ENCODE measurements around the gene TREH. TPM values are rescaled to one million over a fixed set of nuclear protein-coding genes. Genes with fewer than 3 reads are reported as not detected.

The TREH gene
- total and polyA plus RNA-seq, 8 donors, result 0.45 to 2.2 (median 1.1) TPM; not detected in 4

- Histone ChIP-seq H3K9me3 (no peaks in the 10 kb centered on the region), H3K4me1 (peaks cover 19 to 54% (median 40%) of the 10 kb centered on the region in 4 donors), H3K36me3 (peaks cover 14 to 83% (median 60%) of the 10 kb centered on the region in 4 donors), H3K27me3 (no peaks in the 10 kb centered on the region), H3K4me3 (no peak overlapping the region), H3K27ac (peak overlapping the region in 1 of 5 donors; percentile 9)
- TF ChIP-seq POLR2A (IDR thresholded peaks at IDR 0.05), result no peak
- TF ChIP-seq POLR2AphosphoS5 (IDR thresholded peaks at IDR 0.05), result no peak
- TF ChIP-seq EP300 (IDR thresholded peaks at IDR 0.05), result no peak
- DNase-seq, result no peak
- intact Hi-C loops (cut with DNase I; ENCODE audit: low total_unique reads), result no loop called here
- WGBS, 5 donors, result 86 to 95% (median 93%) methylated on average over 6 of the region's 6 CpGs
Observed at GRCh38 chr11:118638726-118639125, 40.7 kb downstream of the TREH start.

GRCh38 chr11:118636569-118637290 is 42.7 kb downstream of the TREH start:
- peaks cover 22 to 60% (median 45%) of the 10 kb centered on the region in 4 donors for H3K4me1 ChIP-seq
- intact Hi-C loops (cut with DNase I; ENCODE audit: low total_unique reads), result no loop called here
- peaks cover 19 to 79% (median 50%) of the 10 kb centered on the region in 4 donors for H3K36me3 ChIP-seq
- H3K27ac ChIP-seq, result no peak overlapping the region
- WGBS, 5 donors, result 75 to 85% (median 81%) methylated on average over 8 of the region's 8 CpGs
- H3K9me3 ChIP-seq, result no peaks in the 10 kb centered on the region
- no peak for DNase-seq
- no peak overlapping the region for H3K4me3 ChIP-seq
- no peaks in the 10 kb centered on the region for H3K27me3 ChIP-seq
- no peak for TF ChIP-seq POLR2A (IDR thresholded peaks at IDR 0.05)
- TF ChIP-seq POLR2AphosphoS5 (IDR thresholded peaks at IDR 0.05), result no peak
- TF ChIP-seq, protein P1, sequence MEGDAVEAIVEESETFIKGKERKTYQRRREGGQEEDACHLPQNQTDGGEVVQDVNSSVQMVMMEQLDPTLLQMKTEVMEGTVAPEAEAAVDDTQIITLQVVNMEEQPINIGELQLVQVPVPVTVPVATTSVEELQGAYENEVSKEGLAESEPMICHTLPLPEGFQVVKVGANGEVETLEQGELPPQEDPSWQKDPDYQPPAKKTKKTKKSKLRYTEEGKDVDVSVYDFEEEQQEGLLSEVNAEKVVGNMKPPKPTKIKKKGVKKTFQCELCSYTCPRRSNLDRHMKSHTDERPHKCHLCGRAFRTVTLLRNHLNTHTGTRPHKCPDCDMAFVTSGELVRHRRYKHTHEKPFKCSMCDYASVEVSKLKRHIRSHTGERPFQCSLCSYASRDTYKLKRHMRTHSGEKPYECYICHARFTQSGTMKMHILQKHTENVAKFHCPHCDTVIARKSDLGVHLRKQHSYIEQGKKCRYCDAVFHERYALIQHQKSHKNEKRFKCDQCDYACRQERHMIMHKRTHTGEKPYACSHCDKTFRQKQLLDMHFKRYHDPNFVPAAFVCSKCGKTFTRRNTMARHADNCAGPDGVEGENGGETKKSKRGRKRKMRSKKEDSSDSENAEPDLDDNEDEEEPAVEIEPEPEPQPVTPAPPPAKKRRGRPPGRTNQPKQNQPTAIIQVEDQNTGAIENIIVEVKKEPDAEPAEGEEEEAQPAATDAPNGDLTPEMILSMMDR (IDR thresholded peaks at IDR 0.05), result no peak
- no peak for TF ChIP-seq EP300 (IDR thresholded peaks at IDR 0.05)

- H3K4me3 ChIP-seq, result peak overlapping the region; percentile 32 to 40 (median 36)
- DNase-seq, result no peak
- H3K4me1 ChIP-seq, result peaks cover 18 to 57% (median 43%) of the 10 kb centered on the region in 4 donors
- TF ChIP-seq EP300 (IDR thresholded peaks at IDR 0.05) (no peak), POLR2A (IDR thresholded peaks at IDR 0.05) (no peak), POLR2AphosphoS5 (IDR thresholded peaks at IDR 0.05) (no peak)
- TF ChIP-seq, protein P1 (IDR thresholded peaks at IDR 0.05), result no peak
- no peaks in the 10 kb centered on the region for H3K9me3 ChIP-seq
- H3K27me3 ChIP-seq, result no peaks in the 10 kb centered on the region
- intact Hi-C loops (cut with DNase I; ENCODE audit: low total_unique reads), result no loop called here
- 67 to 78% (median 74%) methylated on average over 1 to 2 of the region's 2 CpGs for whole genome bisulfite sequencing, 5 donors
- peaks cover 22 to 79% (median 49%) of the 10 kb centered on the region in 4 donors for H3K36me3 ChIP-seq
- peak overlapping the region in 3 of 5 donors; percentile 68 to 76 (median 74) for H3K27ac ChIP-seq
Observed at GRCh38 chr11:118635642-118636041, 43.8 kb downstream of the TREH start.

DNA sequence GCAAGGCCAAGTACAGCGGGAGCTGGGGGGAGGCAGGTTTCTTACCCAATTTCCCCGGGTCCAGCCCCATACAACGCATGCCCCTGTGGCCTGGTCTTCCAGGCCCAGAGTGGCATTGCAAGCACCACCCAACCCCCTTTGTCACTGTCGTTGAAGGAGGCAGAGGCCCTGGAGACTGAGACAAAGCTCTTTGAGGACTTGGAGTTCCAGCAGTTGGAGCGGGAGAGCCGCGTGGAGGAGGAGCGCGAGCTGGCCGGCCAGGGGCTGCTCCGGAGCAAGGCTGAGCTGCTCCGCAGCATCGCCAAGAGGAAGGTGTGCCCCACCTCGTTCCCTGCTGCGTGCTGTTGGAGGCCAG is 44.2 kb downstream of the TREH start:
- H3K4me1 ChIP-seq, result peaks cover 18 to 59% (median 42%) of the 10 kb centered on the region in 4 donors
- DNase-seq, result peak in 1 of 2 donors; percentile 52
- TF ChIP-seq POLR2AphosphoS5 (IDR thresholded peaks at IDR 0.05) (no peak), EP300 (IDR thresholded peaks at IDR 0.05) (no peak), POLR2A (IDR thresholded peaks at IDR 0.05) (no peak)
- TF ChIP-seq, protein P1 (IDR thresholded peaks at IDR 0.05), result no peak
- peaks cover 22 to 79% (median 51%) of the 10 kb centered on the region in 4 donors for H3K36me3 ChIP-seq
- H3K9me3 ChIP-seq, result no peaks in the 10 kb centered on the region
- intact Hi-C loops (cut with DNase I; ENCODE audit: low total_unique reads), result no loop called here
- H3K27me3 ChIP-seq, result no peaks in the 10 kb centered on the region
- 20 to 52% (median 31%) methylated on average over 12 to 15 of the region's 15 CpGs for WGBS, 5 donors
- peak overlapping the region; percentile 32 to 40 (median 36) for H3K4me3 ChIP-seq
- peak overlapping the region; percentile 38 to 76 (median 73) for H3K27ac ChIP-seq

All from stomach (tissue), 9 donors.